Uterus (tissue), 4 donors: ENCODE data around the gene ANXA10. TPM values are rescaled to one million over a fixed set of nuclear protein-coding genes. Genes with fewer than 3 reads are reported as not detected.
"Not testable (repeated sequence)": the region's sequence is repeated elsewhere in the genome, so short reads cannot be mapped to it uniquely, and the experiment has no call there.

Experiments used
- DNase-seq, 2 donors: peaks; one replicate each; pipeline ENCODE4 v3.0.0-alpha.2; 2019 to 2020
- H3K27ac ChIP-seq, 2 donors: fragments of 200-600 bp; sonication (generic); 1 replicate in 1 of 2; 2 replicates in 1 of 2; pipeline ENCODE4 v1.5.1; 2016 to 2018
- H3K27me3 ChIP-seq, 2 donors: fragments of 200-600 bp; sonication (generic); one replicate each; pipeline ENCODE4 v1.5.1; 2018 to 2019; ENCODE audit warnings: control low read depth in 1 of 2
- H3K36me3 ChIP-seq, 2 donors: fragments of 200-600 bp; sonication (generic); one replicate each; pipeline ENCODE4 v1.5.1; 2019; ENCODE audit warnings: control low read depth in 1 of 2
- H3K4me1 ChIP-seq, 2 donors: fragments of 200-600 bp; sonication (generic); one replicate each; pipeline ENCODE4 v1.5.1; 2018 to 2019; ENCODE audit warnings: control low read depth in 1 of 2
- H3K4me3 ChIP-seq, 2 donors: fragments of 200-600 bp; sonication (generic); 1 replicate in 1 of 2; 2 replicates in 1 of 2; pipeline ENCODE4 v1.5.1; 2018 to 2019; ENCODE audit warnings: mild to moderate bottlenecking in 1 of 2
- H3K9me3 ChIP-seq, 2 donors: fragments of 200-600 bp; sonication (generic); one replicate each; pipeline ENCODE4 v1.5.1; 2019; ENCODE audit warnings: control low read depth in 1 of 2
- POLR2A ChIP-seq, 2 donors: fragments of 450-650 bp; IDR thresholded peaks; one replicate each; pipeline ENCODE4 v1.6.1; 2016; ENCODE audit warnings: antibody characterized with exemption in 2 of 2, mild to moderate bottlenecking in 1 of 2, moderate library complexity in 1 of 2
- intact Hi-C: fragments of 100-400 bp; cut with DNase I; formaldehyde crosslinking; loops from one replicate; pipeline ENCODE4 v1.15.1; 2023; ENCODE audit warnings: low total_unique reads
- total RNA-seq, 4 donors: library from RNA; depleted of rRNA in 3 of 4; stranded (reverse); fragments of >200 nt in 3 of 4; gene quantifications; one replicate each; pipeline versions ENCODE4 v1.1.0 to v1.2.4, GENCODE V29; 2014 to 2023
- TF ChIP-seq, protein P1 (sequence below), 4 experiments: fragments of 200-600 bp in 2 of 4; fragments of 450-650 bp in 2 of 4; sonication (generic) in 2 of 4; IDR thresholded peaks; one replicate each; pipeline ENCODE4 v1.5.1; 2016 to 2019; ENCODE audit warnings: antibody characterized with exemption in 4 of 4, mild to moderate bottlenecking in 2 of 4, moderate library complexity in 1 of 4
- donor health status: DM: yes; HTN: yes; CAD: no.

The ANXA10 gene
- total RNA-seq, 4 donors from 2014 or later = not detected

DNA sequence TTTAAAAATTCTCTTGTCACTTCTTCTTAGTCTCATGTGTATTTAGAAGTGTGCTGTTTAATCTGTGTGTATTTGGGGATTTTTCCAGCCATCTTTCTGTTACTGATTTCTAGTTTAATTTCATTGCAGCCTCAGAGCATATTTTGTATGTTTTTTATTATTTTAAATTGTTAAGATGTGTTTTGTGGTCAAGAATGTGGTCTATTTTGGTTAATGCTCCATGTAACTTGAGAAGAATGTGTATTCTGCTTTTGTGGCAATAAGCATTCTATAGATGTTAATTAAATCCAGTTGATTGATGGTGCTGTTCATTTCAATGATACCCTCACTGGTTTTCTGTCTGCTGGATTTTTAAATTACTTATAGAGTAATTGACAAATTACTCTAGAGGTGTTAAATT lies 38.9 kb downstream of the ANXA10 start:
- Histone ChIP-seq H3K27ac (no peak overlapping the region), H3K9me3 (no peaks in the 10 kb centered on the region), H3K36me3 (no peaks in the 10 kb centered on the region), H3K27me3 (no peaks in the 10 kb centered on the region), H3K4me1 (no peaks in the 10 kb centered on the region), H3K4me3 (no peak overlapping the region)
- intact Hi-C loops = no loop called here
- TF ChIP-seq POLR2A (IDR thresholded peaks at IDR 0.05) = no peak
- TF ChIP-seq, protein P1, sequence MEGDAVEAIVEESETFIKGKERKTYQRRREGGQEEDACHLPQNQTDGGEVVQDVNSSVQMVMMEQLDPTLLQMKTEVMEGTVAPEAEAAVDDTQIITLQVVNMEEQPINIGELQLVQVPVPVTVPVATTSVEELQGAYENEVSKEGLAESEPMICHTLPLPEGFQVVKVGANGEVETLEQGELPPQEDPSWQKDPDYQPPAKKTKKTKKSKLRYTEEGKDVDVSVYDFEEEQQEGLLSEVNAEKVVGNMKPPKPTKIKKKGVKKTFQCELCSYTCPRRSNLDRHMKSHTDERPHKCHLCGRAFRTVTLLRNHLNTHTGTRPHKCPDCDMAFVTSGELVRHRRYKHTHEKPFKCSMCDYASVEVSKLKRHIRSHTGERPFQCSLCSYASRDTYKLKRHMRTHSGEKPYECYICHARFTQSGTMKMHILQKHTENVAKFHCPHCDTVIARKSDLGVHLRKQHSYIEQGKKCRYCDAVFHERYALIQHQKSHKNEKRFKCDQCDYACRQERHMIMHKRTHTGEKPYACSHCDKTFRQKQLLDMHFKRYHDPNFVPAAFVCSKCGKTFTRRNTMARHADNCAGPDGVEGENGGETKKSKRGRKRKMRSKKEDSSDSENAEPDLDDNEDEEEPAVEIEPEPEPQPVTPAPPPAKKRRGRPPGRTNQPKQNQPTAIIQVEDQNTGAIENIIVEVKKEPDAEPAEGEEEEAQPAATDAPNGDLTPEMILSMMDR (IDR thresholded peaks at IDR 0.05) = no peak
- DNase-seq = no peak

- no peak for DNase-seq
- intact Hi-C loops = no loop called here
- Histone ChIP-seq H3K4me3 (no peak overlapping the region), H3K27ac (no peak overlapping the region), H3K4me1 (no peaks in the 10 kb centered on the region), H3K36me3 (no peaks in the 10 kb centered on the region), H3K9me3 (no peaks in the 10 kb centered on the region), H3K27me3 (no peaks in the 10 kb centered on the region)
- TF ChIP-seq, protein P1 (IDR thresholded peaks at IDR 0.05) = no peak
- TF ChIP-seq POLR2A (IDR thresholded peaks at IDR 0.05) = no peak
Measured at GRCh38 chr4:168134651-168135050, 42.3 kb downstream of the ANXA10 start.

DNA sequence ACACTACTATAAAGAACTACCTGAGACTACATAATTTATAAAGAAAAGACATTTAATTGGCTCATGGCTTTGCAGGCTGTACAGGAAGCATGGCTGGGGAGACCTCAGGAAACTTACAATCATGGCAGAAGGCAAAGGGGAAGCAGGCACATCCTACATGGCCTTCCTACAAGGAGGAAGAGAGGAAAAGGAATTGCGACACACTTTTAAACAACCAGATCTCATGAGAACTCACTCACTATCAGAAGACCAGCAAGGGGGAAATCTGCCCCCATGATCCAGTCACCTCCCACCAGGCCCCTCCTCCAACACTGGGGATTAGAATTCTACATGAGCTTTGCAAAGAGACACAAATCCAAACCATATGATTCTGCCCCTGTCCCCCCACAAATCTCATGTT lies 43.5 kb downstream of the ANXA10 start:
- H3K4me1 ChIP-seq, DNase-seq, H3K27me3 ChIP-seq, H3K9me3 ChIP-seq, H3K4me3 ChIP-seq, H3K27ac ChIP-seq, H3K36me3 ChIP-seq, intact Hi-C loops: not testable (repeated sequence)

DNA sequence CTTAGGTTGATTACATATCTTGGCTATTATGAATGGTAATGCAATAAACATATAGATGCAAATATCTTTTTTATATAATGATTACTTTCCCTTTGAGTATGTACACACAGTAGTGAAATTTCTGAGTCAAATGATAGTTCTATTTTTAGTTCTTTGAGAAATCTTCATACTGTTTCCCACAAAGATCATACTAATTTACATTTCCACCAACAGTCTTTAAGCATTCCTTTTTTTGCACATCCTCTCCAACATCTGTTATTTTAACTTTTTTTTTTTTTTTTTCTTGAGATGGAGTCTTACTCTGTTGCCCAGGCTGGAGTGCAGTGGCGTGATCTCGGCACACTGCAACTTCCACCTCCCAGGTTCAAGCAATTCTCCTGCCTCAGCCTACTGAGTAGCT lies 45.4 kb downstream of the ANXA10 start:
- intact Hi-C loops, H3K4me3 ChIP-seq, DNase-seq, H3K27ac ChIP-seq, H3K9me3 ChIP-seq, H3K36me3 ChIP-seq, H3K4me1 ChIP-seq, H3K27me3 ChIP-seq: not testable (repeated sequence)

- no peak for TF ChIP-seq POLR2A (IDR thresholded peaks at IDR 0.05)
- TF ChIP-seq, protein P1 (IDR thresholded peaks at IDR 0.05) = no peak
- Histone ChIP-seq H3K27me3 (no peaks in the 10 kb centered on the region), H3K36me3 (no peaks in the 10 kb centered on the region), H3K9me3 (no peaks in the 10 kb centered on the region), H3K27ac (no peak overlapping the region), H3K4me3 (no peak overlapping the region), H3K4me1 (no peaks in the 10 kb centered on the region)
- intact Hi-C loops = no loop called here
- DNase-seq = no peak
Measured at GRCh38 chr4:168138143-168138542, 45.8 kb downstream of the ANXA10 start.

- no peak for TF ChIP-seq POLR2A (IDR thresholded peaks at IDR 0.05)
- TF ChIP-seq, protein P1 (IDR thresholded peaks at IDR 0.05) = no peak
- no peaks in the 10 kb centered on the region for H3K4me1 ChIP-seq
- H3K9me3 ChIP-seq = no peaks in the 10 kb centered on the region
- no peaks in the 10 kb centered on the region for H3K27me3 ChIP-seq
- intact Hi-C loops = no loop called here
- H3K36me3 ChIP-seq = no peaks in the 10 kb centered on the region
- no peak for DNase-seq
- H3K27ac ChIP-seq = no peak overlapping the region
- H3K4me3 ChIP-seq = no peak overlapping the region
Measured at GRCh38 chr4:168139336-168139735, 47.0 kb downstream of the ANXA10 start.
